ENCODE results near the gene COX6B2. TPM values are rescaled to one million over a fixed set of nuclear protein-coding genes. Genes with fewer than 3 reads are reported as not detected.

Gene COX6B2
- total RNA-seq, 4 donors from 2014 or later, result 0.19 TPM; not detected in 3

GRCh38 chr19:55373993-55374757 is 19.7 kb upstream of the COX6B2 start:
- H3K36me3 ChIP-seq, result no peaks in the 10 kb centered on the region
- no peak overlapping the region for H3K27ac ChIP-seq (replicated peaks in 1 of 4)
- peaks cover 10 to 32% (median 30%) of the 10 kb centered on the region in 4 donors for H3K4me1 ChIP-seq
- H3K9me3 ChIP-seq, result no peaks in the 10 kb centered on the region
- intact Hi-C loops (cut with DNase I), result no loop called here
- no peak overlapping the region for H3K4me3 ChIP-seq
- no peak for DNase-seq (ENCODE audit: extremely low spot score)
- 22% methylated on average over 12 of the region's 31 CpGs for WGBS
- no peak for TF ChIP-seq EP300 (IDR thresholded peaks at IDR 0.05)
- peaks cover 5 to 90% (median 66%) of the 10 kb centered on the region in 4 donors for H3K27me3 ChIP-seq

- no peak overlapping the region for H3K4me3 ChIP-seq
- intact Hi-C loops (cut with DNase I), result no loop called here
- no peak for TF ChIP-seq POLR2AphosphoS5 (IDR thresholded peaks at IDR 0.05)
- TF ChIP-seq EP300 (IDR thresholded peaks at IDR 0.05), result no peak
- no peak for TF ChIP-seq CTCF (IDR thresholded peaks at IDR 0.05)
- no peak for TF ChIP-seq POLR2A (IDR thresholded peaks at IDR 0.05; ENCODE audit: low read depth)
- no peaks in the 10 kb centered on the region for H3K36me3 ChIP-seq
- peaks cover 17 to 39% (median 37%) of the 10 kb centered on the region in 4 donors for H3K4me1 ChIP-seq
- no peak for DNase-seq (ENCODE audit: extremely low spot score)
- WGBS, result 69% methylated on average over 9 of the region's 9 CpGs
- H3K27me3 ChIP-seq, result peaks cover 5 to 97% (median 73%) of the 10 kb centered on the region in 4 donors
- H3K27ac ChIP-seq (replicated peaks in 1 of 4), result no peak overlapping the region
- no peaks in the 10 kb centered on the region for H3K9me3 ChIP-seq
Measured at GRCh38 chr19:55373306-55373992, 18.9 kb upstream of the COX6B2 start.

- no peak for DNase-seq (ENCODE audit: extremely low spot score)
- no peak overlapping the region for H3K4me3 ChIP-seq
- H3K9me3 ChIP-seq, result no peaks in the 10 kb centered on the region
- WGBS, result 50% methylated on average over 11 of the region's 24 CpGs
- peaks cover 5 to 99% (median 73%) of the 10 kb centered on the region in 4 donors for H3K27me3 ChIP-seq
- TF ChIP-seq EP300 (IDR thresholded peaks at IDR 0.05) (no peak), CTCF (IDR thresholded peaks at IDR 0.05) (no peak), POLR2AphosphoS5 (IDR thresholded peaks at IDR 0.05) (no peak), POLR2A (IDR thresholded peaks at IDR 0.05; ENCODE audit: low read depth) (no peak)
- no peak overlapping the region for H3K27ac ChIP-seq (replicated peaks in 1 of 4)
- intact Hi-C loops (cut with DNase I), result no loop called here
- H3K36me3 ChIP-seq, result no peaks in the 10 kb centered on the region
- peaks cover 17 to 34% (median 31%) of the 10 kb centered on the region in 4 donors for H3K4me1 ChIP-seq
Measured at GRCh38 chr19:55372316-55373081, 18.0 kb upstream of the COX6B2 start.

GRCh38 chr19:55370305-55370988 is 15.9 kb upstream of the COX6B2 start, which contains the start of gene IL11:
TSS of gene IL11 (minus strand) at chr19:55370463. CDS start at chr19:55370310, 153 bp downstream.
- intact Hi-C loops (cut with DNase I), result no loop called here
- Histone ChIP-seq H3K9me3 (no peaks in the 10 kb centered on the region), H3K4me3 (peak within 1 kb of the TSS; percentile 31 to 48 (median 38)), H3K4me1 (peaks cover 17 to 30% (median 28%) of the 10 kb centered on the region in 4 donors), H3K36me3 (no peaks in the 10 kb centered on the region), H3K27ac (replicated peaks in 1 of 4) (no peak within 1 kb of the TSS), H3K27me3 (peaks cover 5 to 100% (median 53%) of the 10 kb centered on the region in 4 donors)
- no peak for DNase-seq (ENCODE audit: extremely low spot score)
- 11% methylated on average over 18 of the region's 32 CpGs for WGBS
- no peak for TF ChIP-seq POLR2A (IDR thresholded peaks at IDR 0.05; ENCODE audit: low read depth)
- no peak for TF ChIP-seq CTCF (IDR thresholded peaks at IDR 0.05)
- no peak for TF ChIP-seq POLR2AphosphoS5 (IDR thresholded peaks at IDR 0.05)
- no peak for TF ChIP-seq EP300 (IDR thresholded peaks at IDR 0.05)
